Hematopoietic multipotent progenitor cell treated with erythropoietin and hydrocortisone succinate and interleukin-3 and kit ligand, for 17 days (in vitro differentiated cells): ENCODE measurements around the gene GLE1.
"Not testable (repeated sequence)": the region's sequence is repeated elsewhere in the genome, so short reads cannot be mapped to it uniquely, and the experiment has no call there.

ENCODE experiments used
- DNase-seq: peaks from one replicate; pipeline ENCODE4 v3.0.0-alpha.2; 2015; ENCODE audit warnings: low spot score

The GLE1 gene

DNA sequence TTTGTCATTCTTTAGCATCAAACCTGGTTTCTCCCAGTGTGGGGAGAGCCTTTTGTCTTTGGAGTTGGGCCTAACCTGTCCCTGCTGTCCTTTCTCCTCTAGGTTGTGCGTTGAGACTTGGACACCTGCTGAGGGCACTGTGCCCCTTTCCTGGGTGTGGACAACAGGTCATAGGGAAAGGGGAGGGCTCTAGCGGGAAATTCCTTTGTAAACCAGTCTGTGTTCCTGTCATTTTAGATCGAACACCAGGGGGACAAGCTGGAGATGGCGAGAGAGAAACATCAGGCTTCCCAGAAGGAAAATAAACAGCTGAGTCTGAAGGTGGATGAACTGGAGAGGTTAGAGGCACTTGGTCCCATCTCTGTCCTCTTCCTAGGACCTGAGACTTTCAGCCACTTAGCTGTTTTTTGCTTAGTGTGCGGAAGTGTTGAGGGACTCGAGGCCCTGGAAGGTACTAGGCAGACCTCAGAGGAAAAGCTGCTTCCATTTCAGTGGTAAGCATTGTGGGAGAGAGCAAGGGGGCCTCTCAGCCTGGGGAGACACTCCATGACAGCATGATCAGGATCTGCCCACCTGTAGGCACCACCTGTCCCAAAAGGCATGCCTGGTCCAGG, 8.6 kb upstream of the GLE1 start:
- DNase-seq, result no peak

DNA sequence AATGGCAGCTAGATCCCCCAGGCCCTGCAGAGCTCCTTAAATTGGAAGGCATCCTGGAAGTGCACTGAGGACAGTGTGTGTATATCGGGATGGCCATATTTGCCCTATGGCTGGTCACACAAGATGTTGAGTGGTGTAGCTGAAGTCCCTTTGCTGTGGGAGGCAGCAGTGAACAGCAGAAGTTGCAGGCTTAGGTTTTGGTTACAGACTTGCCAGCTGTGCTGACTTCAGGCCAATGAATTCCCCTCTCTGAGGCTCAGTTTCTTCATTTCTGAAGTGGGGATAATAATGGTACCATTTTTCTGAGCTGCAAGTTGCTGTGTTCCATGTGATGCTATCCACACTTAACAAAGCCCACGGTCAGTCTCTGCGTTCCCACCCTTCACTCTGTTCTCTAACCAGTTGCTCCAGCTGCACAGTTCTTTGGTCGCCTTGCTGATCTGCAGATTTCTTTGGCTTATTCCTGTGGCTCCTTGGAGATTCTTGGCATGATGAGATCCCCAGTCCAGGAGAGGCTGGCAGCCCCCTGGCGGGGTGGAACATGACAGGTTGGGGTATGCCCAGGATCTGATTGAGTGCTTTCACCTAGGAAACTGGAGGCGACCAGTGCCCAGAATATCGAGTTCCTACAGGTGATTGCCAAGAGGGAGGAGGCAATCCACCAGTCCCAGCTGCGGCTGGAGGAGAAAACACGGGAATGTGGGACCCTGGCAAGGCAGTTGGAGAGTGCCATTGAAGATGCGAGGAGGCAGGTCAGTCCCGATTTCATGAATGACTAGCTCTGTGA, 6.5 kb upstream of the GLE1 start:
- DNase-seq, result no peak

DNA sequence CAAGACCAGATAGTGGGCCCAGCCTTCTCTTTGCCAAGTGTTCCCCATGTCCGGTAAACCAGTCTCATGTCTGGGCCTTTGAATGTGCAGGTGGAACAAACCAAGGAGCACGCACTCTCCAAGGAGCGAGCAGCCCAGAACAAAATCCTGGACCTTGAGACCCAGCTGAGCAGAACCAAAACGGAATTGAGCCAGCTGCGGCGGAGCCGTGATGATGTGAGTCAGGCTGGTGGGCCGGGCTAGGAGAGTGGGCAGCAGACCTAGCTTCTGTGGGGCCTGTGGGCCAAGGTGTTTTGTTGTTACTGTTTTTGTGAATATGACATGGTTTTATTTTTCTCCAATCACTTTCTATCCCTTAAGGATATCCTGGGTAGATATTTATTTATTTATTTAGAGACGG, 5.6 kb upstream of the GLE1 start:
- DNase-seq, result no peak

DNA sequence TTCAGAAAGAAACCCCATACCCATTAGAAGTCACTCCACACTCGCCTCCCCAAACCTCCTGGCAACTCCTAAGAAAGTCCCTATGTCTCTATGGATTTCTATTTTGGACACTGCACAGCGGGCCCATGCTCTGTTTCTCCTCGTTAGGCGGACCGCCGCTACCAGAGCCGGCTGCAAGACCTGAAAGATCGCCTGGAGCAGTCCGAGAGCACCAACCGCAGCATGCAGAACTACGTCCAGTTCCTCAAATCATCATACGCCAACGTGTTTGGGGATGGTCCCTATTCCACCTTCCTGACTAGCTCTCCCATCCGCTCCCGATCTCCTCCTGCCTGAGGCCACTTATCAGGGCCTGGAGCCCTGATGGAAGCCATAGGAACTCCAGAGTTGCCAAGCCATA, 4.6 kb upstream of the GLE1 start:
- DNase-seq, result no peak

DNA sequence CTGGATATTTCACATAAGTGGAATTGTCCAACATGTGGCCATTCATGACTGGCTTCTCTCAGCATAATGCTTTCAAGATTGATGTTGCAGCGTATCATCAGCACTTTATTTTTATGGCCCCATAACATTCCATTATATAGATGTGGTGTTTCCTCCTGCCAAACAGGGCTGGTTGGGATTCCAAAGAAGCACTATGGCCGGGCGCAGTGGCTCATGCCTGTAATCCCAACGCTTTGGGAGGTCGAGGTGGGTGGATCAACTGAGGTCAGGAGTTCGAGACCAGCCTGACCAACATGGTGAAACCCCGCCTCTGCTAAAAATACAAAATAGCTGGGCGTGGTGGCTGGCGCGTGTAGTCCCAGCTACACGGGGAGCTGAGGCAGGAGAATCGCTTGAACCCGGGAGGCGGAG, 1.1 kb upstream of the GLE1 start:
- not testable (repeated sequence) for DNase-seq

DNA sequence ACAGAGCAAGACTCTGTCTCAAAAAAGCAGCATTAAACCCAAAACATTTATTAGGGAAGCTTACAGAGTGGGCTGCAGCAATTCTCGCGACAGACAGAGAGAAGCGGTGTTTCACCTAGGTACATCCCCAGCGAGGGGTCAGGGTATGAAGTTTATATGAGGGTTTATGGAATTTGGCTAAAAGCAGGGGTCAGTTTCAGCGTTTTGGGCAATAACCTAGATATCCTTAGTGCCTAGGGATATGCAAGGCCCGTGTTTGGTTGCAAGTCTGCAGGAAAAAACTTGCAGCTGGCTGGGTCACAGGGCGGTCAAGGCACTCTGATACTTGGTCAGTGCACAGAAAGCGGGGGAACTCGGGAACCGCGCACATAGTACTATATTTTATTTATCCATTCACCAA, 649 bp upstream of the GLE1 start:
- no peak for DNase-seq

DNA sequence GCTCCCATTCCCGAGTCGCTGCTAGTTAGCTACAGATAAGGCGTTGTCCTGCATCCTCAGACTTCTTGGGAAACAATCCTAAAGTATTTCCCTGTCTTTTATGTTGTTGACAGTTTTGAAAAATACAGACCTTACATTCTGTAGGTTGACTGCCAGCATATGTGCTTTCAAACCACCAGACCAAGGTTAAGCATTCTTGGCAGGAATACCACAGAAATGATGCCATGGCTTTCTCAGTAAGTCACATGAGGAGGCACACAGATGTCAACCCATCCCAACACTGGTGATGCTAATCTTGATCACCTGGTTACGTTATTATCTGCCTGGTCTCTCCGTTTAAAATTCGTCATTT, 871 bp downstream of the GLE1 start:
- DNase-seq, result no peak

DNA sequence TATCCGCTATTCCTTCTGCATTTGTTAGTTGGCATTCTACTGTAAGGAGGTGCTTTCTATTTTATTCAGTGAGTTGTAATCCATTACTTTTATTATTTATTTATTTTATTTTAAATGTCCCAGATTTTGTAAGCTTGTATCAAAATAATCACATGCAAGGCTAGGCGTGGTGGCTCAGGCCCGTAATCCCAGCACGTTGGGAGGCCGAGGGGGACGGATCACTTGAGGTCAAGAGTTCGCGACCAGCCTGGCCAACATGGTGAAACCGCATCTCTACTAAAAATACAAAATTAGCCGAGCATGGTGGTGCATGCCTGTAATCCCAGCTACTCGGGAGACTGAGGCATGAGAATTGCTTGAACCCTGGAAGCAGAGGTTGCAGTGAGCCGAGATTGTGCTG, 1.4 kb downstream of the GLE1 start:
- DNase-seq, result not testable (repeated sequence)

DNA sequence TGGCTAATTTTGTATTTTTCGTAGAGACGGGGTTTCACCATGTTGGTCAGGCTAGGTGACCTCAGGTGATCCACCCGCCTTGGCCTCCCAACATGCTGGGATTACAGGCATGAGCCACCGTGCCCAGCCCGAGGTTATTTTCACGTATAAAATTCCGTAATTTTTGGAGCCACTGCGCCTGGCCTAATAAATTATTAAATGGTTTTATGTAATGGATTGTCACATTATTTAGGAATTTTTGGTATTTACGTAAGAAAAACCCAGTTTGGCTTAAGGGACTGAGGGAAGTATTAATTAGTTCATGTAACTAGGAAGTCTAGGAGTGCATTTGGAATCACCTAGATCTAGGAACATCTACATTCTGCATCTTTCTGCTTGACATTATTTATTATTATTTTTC, 8.3 kb downstream of the GLE1 start:
- DNase-seq, result no peak

DNA sequence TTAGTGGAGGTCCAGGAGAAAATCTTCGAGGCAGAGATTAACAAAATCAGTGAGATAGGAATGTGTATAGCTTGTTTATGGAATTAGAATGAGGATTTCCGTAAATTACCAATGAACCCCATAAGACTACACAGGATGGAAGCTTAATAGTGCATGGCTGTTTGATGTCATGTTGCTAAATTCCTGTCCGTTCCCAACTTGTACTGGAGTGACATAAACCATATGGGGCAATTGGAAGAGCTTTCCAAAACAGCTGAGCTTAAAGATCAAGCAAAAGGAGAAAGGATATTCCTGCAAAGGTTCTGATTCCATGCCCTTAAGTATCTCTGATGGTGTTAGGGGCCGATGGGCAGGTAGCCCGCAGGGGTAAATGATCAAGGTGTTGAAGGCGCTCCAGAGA, 17.4 kb downstream of the GLE1 start:
- no peak for DNase-seq

DNA sequence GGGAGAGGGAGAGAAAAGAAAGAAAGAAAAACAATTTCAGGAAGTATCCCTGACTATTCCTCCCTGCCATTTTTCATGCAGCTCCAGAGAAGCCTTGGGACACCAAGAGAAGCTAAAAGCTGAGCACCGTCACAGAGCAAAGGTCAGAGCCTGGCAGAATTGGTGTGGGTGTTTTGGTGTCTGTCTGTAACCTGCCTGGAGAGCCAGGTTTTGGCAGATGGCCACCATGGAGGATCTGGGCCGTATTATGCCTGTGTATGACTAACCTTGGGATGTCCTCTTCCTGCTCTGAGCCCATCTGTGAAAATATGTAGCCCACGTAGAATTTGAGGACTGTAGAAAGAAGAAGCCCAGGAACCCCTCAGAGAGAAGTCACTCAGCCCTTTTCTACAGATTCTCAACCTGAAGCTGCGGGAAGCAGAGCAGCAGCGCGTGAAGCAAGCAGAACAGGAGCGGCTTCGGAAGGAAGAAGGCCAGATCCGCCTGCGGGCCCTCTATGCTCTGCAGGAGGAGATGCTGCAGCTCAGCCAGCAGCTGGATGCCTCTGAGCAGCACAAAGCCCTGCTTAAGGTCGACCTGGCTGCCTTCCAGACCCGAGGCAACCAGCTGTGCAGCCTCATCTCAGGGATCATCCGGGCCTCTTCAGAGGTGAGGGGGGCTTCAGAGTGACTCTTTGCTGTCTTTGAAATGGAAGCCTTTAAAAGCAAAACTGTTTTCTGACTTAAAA, 18.8 kb downstream of the GLE1 start:
- DNase-seq, result no peak

DNA sequence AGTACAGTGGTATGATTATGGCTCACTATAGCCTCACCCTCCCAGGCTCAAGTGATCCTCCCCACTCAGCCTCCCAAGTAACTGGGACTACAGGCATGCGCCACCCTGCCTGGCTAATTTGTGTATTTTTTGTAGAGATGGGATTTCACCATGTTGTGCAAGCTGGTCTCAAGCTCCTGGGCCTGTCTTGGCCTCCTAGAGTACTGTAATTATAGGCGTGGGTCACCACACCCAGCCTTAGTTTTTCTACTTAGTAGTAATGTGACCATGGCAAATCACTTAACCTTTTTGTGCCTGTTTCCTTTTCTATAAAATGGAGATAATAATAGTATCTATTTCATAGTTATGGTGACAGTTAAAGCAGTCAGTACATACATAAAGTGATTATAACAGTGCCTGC, 22.2 kb downstream of the GLE1 start:
- no peak for DNase-seq

DNA sequence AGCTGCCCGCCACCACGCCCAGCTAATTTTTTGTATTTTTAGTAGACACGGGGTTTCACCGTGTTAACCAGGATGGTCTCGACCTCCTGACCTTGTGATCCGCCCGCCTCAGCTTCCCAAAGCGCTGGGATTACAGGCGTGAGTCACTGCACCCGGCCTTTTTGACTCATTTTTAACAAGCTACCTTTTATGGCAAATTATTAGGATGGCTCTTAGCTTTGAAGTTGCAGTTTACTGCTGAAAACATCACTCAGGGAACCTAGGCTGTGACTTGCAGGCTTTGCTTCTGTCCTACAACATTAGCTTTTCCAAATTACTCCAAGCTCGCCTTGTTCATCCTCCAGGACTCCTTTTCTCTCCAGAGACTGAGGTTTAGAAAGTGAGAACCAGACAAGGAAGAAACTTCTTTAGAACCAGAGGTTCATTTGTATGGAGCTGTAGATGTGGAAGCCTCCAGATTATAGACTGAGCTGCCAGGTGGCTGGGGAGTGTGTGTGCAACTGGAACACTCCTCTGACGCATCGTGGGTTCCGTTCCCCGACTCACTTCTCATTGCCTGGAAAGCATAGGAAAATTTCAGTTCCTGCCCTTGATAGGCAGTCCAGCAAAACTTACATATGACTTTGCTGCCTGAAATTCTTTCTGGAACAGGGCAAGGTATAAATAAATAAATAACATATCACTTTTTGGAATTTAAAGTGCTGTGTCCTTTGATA, 24.1 kb downstream of the GLE1 start:
- no peak for DNase-seq

DNA sequence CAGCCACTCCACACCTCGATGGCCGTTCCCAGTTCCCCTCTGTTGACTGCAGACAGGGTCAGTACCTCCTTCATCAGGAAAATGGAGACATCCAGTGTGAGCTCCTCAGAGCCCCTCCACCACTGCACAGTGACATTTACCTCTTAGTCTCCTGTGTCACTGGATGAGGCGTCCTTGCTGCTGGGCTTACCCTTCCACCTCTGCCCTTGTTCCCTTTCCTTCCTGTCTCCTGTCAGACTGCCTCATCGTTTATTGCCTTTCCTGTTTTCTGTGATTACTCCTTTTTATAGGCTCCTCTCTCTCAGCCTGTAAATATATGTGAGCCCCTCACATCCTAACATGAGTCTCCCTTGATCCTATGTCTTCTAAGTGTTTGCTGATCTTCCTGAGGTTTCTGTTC, 24.7 kb downstream of the GLE1 start:
- DNase-seq, result no peak

DNA sequence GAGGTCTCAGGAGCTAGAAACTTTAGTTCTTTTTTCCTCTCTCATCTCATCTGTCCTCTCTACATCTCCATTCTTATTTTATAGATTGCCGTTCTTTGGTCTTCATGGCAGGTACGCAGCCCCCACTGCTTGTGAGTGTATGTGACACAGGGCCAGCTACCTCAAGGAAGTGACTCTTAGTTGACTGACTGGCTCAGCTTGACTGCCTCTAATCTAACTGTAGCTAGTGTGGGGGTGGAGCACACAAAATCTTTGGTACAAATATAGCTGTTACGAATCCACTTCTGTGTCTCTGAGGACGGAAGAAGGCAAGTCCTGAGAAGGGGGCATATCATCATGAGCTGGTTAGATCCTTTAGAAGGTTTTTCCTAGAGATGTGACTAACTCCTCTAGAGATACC, 28.1 kb downstream of the GLE1 start:
- no peak for DNase-seq

DNA sequence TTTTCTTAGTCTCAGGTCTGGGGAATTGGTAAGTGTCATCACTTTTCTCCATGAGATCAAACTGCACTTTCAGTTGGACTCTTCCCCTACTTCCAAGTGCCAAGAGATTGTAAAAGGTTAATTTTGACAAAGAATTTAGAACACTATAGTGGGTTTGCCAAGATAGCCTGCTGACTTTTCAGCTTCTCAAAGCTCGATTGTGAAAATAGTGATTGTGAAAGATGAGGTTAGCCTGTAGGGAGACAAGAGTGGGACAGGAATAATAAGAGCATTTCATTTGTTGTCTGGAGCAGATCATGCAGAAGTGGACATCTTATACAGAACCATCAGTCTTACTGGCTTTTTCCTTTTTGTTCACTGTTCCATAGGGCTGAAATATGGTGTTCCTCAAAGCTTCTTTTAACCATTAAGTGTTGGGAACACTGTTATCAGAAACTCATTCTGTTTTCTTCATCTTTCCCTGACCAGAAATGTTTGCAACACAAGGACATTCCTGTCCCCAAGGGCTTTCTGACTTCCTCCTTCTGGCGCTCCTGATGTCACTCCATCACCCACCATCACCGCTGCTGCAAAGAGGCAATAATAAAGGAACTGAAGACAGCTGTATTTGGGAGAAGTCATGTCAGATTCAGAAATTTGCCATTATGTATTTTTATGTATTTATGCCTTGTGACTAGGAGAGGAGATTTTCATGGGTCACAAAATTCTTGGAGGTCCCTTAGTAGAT, 36.3 kb downstream of the GLE1 start:
- no peak for DNase-seq

DNA sequence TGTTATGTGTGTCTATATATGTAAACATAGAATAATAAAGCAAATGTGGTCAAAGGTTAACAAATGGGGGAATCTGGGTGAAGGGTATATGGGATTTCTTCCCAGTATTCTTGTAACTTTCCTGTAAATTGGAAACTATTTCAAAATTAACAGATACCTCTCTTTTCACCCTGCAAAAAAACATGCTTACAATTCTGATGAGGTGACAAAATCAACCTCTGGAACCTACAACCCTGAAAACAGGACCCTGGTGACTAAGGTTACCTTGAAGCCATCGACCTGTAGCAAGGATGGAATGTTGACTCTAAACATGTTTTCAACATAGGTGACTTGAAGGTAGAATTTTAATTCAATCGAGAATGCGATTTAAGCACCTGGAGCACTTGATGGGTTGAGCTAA, 42.0 kb downstream of the GLE1 start:
- DNase-seq, result no peak

DNA sequence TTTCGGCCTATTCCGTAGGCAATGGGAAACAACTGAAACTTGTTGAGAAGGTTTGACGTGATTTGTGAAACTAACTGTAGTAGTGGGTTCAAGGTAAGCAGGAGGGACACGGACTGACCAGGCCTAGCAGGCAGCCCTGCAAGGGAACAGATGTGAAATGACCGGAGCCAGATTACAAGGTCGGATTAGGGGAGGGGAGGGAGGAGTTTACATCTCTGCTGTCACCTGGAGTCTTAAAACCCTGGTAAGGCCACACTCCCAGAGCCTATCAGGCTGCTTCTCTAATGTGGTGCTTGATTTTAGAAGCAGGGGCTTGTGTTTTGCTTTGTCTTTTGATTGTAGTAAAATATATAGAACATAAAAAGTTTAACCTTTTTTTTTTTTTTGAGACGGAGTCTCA, 44.4 kb downstream of the GLE1 start:
- DNase-seq, result no peak

DNA sequence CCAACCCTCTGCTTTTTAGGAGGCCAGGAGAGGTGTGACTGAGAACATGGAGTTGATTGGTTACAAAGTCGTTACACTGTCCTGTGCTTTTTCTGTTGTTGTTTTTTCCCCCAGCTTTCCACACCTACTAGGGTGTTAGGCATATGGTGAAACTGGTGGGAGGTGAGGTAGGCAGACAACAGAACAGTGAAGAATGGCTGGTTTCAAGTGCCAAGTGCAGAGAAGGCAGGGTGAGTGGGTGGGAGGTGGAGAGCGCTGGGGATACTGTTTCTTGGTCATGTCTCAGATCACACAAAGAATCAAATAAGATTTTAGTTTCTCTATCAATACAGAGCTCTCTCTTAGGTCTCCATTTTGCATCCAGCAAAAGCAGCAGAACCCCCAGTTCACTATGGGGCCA, 45.7 kb downstream of the GLE1 start:
- no peak for DNase-seq

DNA sequence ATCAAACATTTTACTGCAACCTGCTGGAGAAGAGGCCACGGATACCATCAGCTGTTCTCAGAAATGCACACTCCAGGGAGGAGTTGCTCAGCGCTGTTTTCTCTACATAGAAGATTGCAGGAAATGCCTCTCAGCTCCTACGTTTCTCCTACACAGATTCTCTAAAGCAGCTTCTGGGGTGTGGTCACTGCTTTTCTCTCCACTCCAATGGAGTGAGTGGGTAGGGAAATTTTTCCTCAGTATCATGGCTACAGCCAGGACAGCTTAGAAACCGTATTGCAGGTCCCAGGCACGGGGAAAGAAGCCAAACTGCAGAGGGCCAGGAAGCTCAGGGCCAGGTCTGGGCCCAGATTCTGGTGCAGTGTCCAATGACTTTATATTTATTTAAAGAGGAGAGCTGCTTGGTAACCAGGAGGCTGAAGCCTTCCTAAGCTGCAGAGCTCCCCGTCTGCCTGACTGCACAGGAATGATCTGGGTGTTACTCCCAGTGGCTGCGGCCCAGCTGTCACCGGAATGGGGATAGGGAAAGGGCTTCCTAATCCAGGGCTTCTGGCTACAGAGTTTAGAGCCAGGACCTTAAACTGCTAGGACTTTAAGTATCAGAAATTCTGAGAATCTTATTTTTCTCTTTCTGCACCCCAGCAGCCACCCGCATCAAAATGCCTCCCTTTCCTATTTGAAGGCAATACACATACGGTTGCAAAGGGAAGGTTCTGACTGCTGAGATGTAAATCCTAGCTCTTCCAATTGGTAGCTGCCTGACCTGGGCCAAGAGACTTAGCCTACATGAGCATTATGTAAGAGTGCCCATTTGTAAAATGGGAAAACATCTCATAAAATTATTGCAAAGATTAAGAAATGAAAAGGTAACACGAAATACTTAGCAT, 46.5 kb downstream of the GLE1 start:
- no peak for DNase-seq

DNA sequence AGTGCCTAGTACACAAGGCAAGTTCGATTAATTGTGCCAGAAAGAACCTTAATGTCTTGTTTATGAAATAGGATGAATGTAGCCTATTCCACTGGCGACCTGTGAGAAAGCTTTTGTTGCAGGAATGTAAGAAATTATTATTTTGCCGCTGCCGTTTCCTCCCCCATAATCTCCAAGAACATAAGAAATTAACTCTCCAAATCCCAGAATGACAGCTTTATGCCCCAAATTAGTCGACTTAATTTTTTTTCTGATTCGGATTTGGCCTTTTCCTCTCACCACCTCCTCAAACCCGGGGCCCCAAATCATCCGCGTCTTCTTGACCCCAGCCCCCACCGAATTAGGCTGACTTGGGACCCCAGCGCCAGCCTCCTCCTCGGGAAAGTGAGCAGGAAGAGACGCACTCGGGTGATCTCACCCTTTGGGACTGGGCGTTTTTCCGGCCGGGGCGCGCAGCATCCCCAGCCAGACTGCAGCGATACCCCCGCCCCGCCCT, 47.2 kb downstream of the GLE1 start:
- no peak for DNase-seq
